Mesendoderm (in vitro differentiated cells): Measurements from ENCODE around the gene NYAP2.

Experiments used
- DNase-seq: peaks from one replicate; pipeline ENCODE4 v3.0.0; 2013
- H2AK5ac ChIP-seq: 2 replicates; pipeline ENCODE4 v1.6.1; 2013; ENCODE audit warnings: low read length, inconsistent platforms
- H2BK120ac ChIP-seq: 2 replicates; pipeline ENCODE4 v1.6.1; 2013; ENCODE audit warnings: low read depth, mild to moderate bottlenecking, low read length, moderate library complexity, mixed read lengths
- H2BK15ac ChIP-seq: replicated peaks from 2 replicates; pipeline ENCODE4 v1.6.1; 2013; ENCODE audit warnings: low read depth, mild to moderate bottlenecking, moderate library complexity
- H2BK5ac ChIP-seq: 2 replicates; pipeline ENCODE4 v1.6.1; 2013; ENCODE audit warnings: low read length, inconsistent platforms
- H3K18ac ChIP-seq: 2 replicates; pipeline ENCODE4 v1.6.1; 2013; ENCODE audit warnings: mild to moderate bottlenecking, low read length, mixed read lengths
- H3K23ac ChIP-seq: one replicate; pipeline ENCODE4 v1.6.1; 2013; ENCODE audit warnings: low read length
- H3K27ac ChIP-seq: 2 replicates; pipeline ENCODE4 v1.5.1; 2013; ENCODE audit warnings: low read depth, mild to moderate bottlenecking, inconsistent platforms, low read length, moderate library complexity
- H3K27me3 ChIP-seq: 2 replicates; pipeline ENCODE4 v1.6.1; 2013; ENCODE audit warnings: low read length, control low read depth, mild to moderate bottlenecking, inconsistent platforms; ENCODE audit not compliant: insufficient read depth, poor library complexity
- H3K36me3 ChIP-seq: 2 replicates; pipeline ENCODE4 v1.6.1; 2013; ENCODE audit warnings: low read length, inconsistent platforms; ENCODE audit not compliant: control insufficient read depth, insufficient read depth
- H3K4ac ChIP-seq: one replicate; pipeline ENCODE4 v1.6.1; 2013; ENCODE audit warnings: low read depth, mild to moderate bottlenecking, low read length, moderate library complexity
- H3K4me1 ChIP-seq: 2 replicates; pipeline ENCODE4 v1.6.1; 2013; ENCODE audit warnings: low read depth, low read length, inconsistent platforms; ENCODE audit not compliant: control insufficient read depth
- H3K4me2 ChIP-seq: 2 replicates; pipeline ENCODE4 v1.6.1; 2013; ENCODE audit warnings: low read length
- H3K4me3 ChIP-seq: 2 replicates; pipeline ENCODE4 v1.5.1; 2013; ENCODE audit warnings: mild to moderate bottlenecking, low read length
- H3K56ac ChIP-seq: one replicate; pipeline ENCODE4 v1.6.1; 2013; ENCODE audit warnings: low read length
- H3K79me1 ChIP-seq: 2 replicates; pipeline ENCODE4 v1.6.1; 2013; ENCODE audit warnings: low read length, inconsistent platforms
- H3K79me2 ChIP-seq: 2 replicates; pipeline ENCODE4 v1.6.1; 2013; ENCODE audit warnings: mild to moderate bottlenecking, low read length; ENCODE audit not compliant: control insufficient read depth, insufficient read depth
- H3K9ac ChIP-seq: 2 replicates; pipeline ENCODE4 v1.6.1; 2013; ENCODE audit warnings: low read length, inconsistent platforms
- H4K5ac ChIP-seq: one replicate; pipeline ENCODE4 v1.6.1; 2013; ENCODE audit warnings: low read length
- H4K8ac ChIP-seq: one replicate; pipeline ENCODE4 v1.6.1; 2013; ENCODE audit warnings: low read depth, mild to moderate bottlenecking, control low read depth, low read length, moderate library complexity
- WGBS: extraction: QIAGEN DNeasy Blood & Tissue Kit; methylation state at CpG from one replicate; pipeline ENCODE4 v1.1.7; 2013; ENCODE audit warnings: low lambda C conversion rate, missing lambda C conversion rate; ENCODE audit not compliant: insufficient coverage; ENCODE audit errors: extremely low coverage; 5-methylcytosine and 5-hydroxymethylcytosine counted together

Gene NYAP2

DNA sequence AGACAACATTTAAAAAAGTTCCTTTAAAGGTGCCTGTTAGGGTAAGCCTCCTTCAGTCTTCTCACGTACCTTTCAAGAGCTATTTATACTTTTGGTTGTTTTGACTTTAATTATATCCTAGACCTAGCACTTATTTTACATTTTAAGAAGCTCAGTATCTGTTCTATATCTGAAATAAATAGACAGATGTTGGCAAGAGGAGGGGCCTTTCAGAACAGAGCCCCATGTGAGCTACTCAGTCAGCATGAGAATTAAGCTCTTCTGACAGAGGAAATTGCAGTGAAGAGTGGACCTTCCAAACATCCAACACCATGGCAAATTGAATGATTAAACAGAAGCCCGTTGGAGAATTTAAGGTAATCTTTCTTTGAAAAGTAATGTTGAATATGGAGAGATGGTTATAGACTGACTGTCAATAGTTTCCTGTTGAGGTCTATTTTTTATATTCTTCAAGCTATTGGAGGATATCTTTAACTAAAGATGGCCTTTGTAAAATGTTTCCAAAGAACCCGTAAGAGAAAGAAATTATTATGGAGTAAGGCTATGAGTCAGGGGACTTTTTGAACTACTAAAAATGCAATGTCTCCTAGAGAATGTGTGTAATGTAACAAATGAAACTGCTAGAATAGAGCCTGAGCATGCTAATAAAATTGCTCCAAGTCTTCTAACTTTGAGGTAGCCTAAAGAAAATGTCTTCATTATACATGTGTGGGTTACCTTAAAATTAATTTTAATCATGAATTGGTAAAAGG, 17.3 kb downstream of the NYAP2 start:
- no peaks in the 10 kb centered on the region for H3K36me3 ChIP-seq
- H3K18ac ChIP-seq, result no peak overlapping the region
- H3K4ac ChIP-seq, result no peak overlapping the region
- no peak for DNase-seq
- H4K8ac ChIP-seq, result no peak overlapping the region
- H3K56ac ChIP-seq, result no peak overlapping the region
- no peak overlapping the region for H2BK15ac ChIP-seq
- no peak overlapping the region for H3K4me2 ChIP-seq
- no peaks in the 10 kb centered on the region for H3K4me1 ChIP-seq
- H3K79me1 ChIP-seq, result no peaks in the 10 kb centered on the region
- H3K27ac ChIP-seq, result no peak overlapping the region
- no peaks in the 10 kb centered on the region for H3K79me2 ChIP-seq
- H2AK5ac ChIP-seq, result no peak overlapping the region
- no peak overlapping the region for H3K4me3 ChIP-seq
- no peak overlapping the region for H4K5ac ChIP-seq
- no peak overlapping the region for H2BK5ac ChIP-seq
- no peak overlapping the region for H3K9ac ChIP-seq
- H2BK120ac ChIP-seq, result no peak overlapping the region
- WGBS, result no CpG with 5 or more reads among the region's 3 CpGs
- H3K27me3 ChIP-seq, result no peaks in the 10 kb centered on the region
- no peak overlapping the region for H3K23ac ChIP-seq

DNA sequence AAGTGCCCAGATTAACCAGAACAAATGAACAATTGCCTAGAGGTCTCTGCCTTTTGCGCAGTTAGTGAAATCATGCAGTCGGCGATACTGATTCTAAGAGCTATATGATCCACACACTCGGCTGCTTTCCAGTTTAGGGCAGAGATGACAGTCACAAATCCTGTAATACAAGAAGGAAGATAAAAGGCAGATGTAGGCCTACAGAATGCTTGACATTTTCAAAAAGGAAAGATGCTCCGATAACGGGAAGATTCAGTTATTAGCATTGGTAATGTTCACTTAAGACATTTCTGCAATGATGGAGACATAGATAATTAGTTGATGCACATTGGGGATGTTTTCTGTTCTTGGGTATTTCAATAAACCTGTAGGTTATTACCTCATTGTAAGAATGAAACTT, 19.5 kb downstream of the NYAP2 start:
- no peak overlapping the region for H3K4me2 ChIP-seq
- no peak overlapping the region for H4K5ac ChIP-seq
- H4K8ac ChIP-seq, result no peak overlapping the region
- H3K9ac ChIP-seq, result no peak overlapping the region
- no peaks in the 10 kb centered on the region for H3K36me3 ChIP-seq
- no peak overlapping the region for H3K23ac ChIP-seq
- H3K79me1 ChIP-seq, result no peaks in the 10 kb centered on the region
- no peaks in the 10 kb centered on the region for H3K79me2 ChIP-seq
- no peak overlapping the region for H3K4ac ChIP-seq
- no peak overlapping the region for H3K56ac ChIP-seq
- no peak overlapping the region for H3K27ac ChIP-seq
- no peak for DNase-seq
- no peak overlapping the region for H2BK120ac ChIP-seq
- no peak overlapping the region for H2BK5ac ChIP-seq
- H3K4me1 ChIP-seq, result no peaks in the 10 kb centered on the region
- H2BK15ac ChIP-seq, result no peak overlapping the region
- H3K4me3 ChIP-seq, result no peak overlapping the region
- no peaks in the 10 kb centered on the region for H3K27me3 ChIP-seq
- H3K18ac ChIP-seq, result no peak overlapping the region
- WGBS, result no CpG with 5 or more reads among the region's 6 CpGs
- H2AK5ac ChIP-seq, result no peak overlapping the region

DNA sequence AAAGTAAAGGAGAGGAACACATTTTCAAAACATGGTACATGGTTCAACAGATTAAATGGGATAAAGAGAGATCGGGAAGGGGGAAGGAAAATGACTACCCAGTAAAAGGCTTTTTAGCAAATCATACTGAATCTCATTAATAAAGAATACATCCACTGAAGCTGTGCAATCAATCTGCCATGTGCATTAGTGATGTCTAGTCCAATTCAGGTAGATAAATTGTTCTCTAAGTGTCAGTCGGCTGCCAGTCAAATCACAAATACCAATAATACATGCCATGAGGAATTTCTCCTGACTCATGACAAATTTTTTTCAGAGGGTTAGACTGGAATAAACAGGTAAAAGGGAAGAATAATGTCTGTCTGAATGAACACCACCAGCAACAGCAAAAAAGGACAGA, 22.6 kb downstream of the NYAP2 start:
- no peaks in the 10 kb centered on the region for H3K79me2 ChIP-seq
- H4K5ac ChIP-seq, result no peak overlapping the region
- no peak overlapping the region for H3K27ac ChIP-seq
- H3K36me3 ChIP-seq, result no peaks in the 10 kb centered on the region
- no peak overlapping the region for H3K23ac ChIP-seq
- WGBS, result no CpG with 5 or more reads among the region's 2 CpGs
- no peak overlapping the region for H2AK5ac ChIP-seq
- DNase-seq, result no peak
- no peak overlapping the region for H2BK5ac ChIP-seq
- no peaks in the 10 kb centered on the region for H3K27me3 ChIP-seq
- H3K79me1 ChIP-seq, result no peaks in the 10 kb centered on the region
- no peak overlapping the region for H3K56ac ChIP-seq
- no peak overlapping the region for H3K4me2 ChIP-seq
- H4K8ac ChIP-seq, result no peak overlapping the region
- no peak overlapping the region for H3K4me3 ChIP-seq
- no peaks in the 10 kb centered on the region for H3K4me1 ChIP-seq
- no peak overlapping the region for H3K4ac ChIP-seq
- no peak overlapping the region for H3K9ac ChIP-seq
- H3K18ac ChIP-seq, result no peak overlapping the region
- no peak overlapping the region for H2BK120ac ChIP-seq
- no peak overlapping the region for H2BK15ac ChIP-seq

DNA sequence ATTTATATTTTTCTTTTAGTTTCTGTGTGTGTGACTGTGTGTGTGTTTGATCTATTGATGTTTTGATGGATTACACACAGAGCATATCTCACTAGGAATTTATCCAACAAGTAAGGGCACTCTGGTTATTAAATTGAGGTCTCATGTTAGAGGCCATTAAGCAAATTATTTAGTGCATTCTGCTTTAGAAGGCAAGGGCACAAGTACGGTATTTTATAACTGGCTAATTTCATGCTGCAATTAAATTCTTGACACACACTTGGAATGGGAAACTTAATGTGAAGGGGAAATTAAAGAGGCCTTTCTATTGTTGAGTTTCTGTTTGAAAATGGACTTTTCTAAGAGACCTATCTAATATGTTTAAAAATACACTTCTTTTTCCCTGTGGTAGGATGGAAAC, 25.8 kb downstream of the NYAP2 start:
- DNase-seq, result no peak
- Histone ChIP-seq H2BK15ac (no peak overlapping the region), H3K18ac (no peak overlapping the region), H3K27me3 (no peaks in the 10 kb centered on the region), H3K23ac (no peak overlapping the region), H3K79me2 (no peaks in the 10 kb centered on the region), H4K8ac (no peak overlapping the region), H3K4me3 (no peak overlapping the region), H2BK120ac (no peak overlapping the region), H3K36me3 (no peaks in the 10 kb centered on the region), H3K9ac (no peak overlapping the region), H3K4me2 (no peak overlapping the region), H2AK5ac (no peak overlapping the region), H3K27ac (no peak overlapping the region), H3K4ac (no peak overlapping the region), H3K79me1 (no peaks in the 10 kb centered on the region), H4K5ac (no peak overlapping the region), H3K56ac (no peak overlapping the region), H2BK5ac (no peak overlapping the region), H3K4me1 (no peaks in the 10 kb centered on the region)
- WGBS, result no CpG with 5 or more reads among the region's 1 CpG

DNA sequence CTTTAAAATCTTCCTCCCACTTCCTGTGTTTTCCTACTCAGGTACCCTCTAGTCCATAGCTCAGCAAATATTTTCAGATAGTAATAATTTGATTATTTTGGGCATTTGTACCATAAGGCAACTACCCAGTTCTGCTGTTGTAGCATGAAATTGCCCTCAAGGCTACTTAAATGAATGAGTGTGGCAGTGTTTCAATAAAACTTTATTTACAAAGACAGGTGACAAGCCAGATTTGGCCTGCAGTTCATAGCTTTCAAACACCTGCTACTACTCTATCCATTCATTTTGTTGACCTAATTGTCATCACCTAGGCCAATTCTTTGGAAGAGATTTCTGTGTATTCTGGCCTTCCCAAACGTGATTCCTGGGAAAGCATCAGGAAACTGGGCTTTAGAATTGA, 28.9 kb downstream of the NYAP2 start:
- no peaks in the 10 kb centered on the region for H3K79me2 ChIP-seq
- H4K5ac ChIP-seq, result no peak overlapping the region
- no peak overlapping the region for H3K4me2 ChIP-seq
- DNase-seq, result no peak
- no peak overlapping the region for H2AK5ac ChIP-seq
- H3K4me1 ChIP-seq, result no peaks in the 10 kb centered on the region
- H4K8ac ChIP-seq, result no peak overlapping the region
- no peak overlapping the region for H2BK15ac ChIP-seq
- no peaks in the 10 kb centered on the region for H3K27me3 ChIP-seq
- H2BK5ac ChIP-seq, result no peak overlapping the region
- no CpG with 5 or more reads among the region's 1 CpG for WGBS
- no peak overlapping the region for H3K18ac ChIP-seq
- H3K36me3 ChIP-seq, result no peaks in the 10 kb centered on the region
- H3K9ac ChIP-seq, result no peak overlapping the region
- no peak overlapping the region for H2BK120ac ChIP-seq
- H3K4me3 ChIP-seq, result no peak overlapping the region
- no peak overlapping the region for H3K56ac ChIP-seq
- no peaks in the 10 kb centered on the region for H3K79me1 ChIP-seq
- no peak overlapping the region for H3K4ac ChIP-seq
- no peak overlapping the region for H3K23ac ChIP-seq
- no peak overlapping the region for H3K27ac ChIP-seq

DNA sequence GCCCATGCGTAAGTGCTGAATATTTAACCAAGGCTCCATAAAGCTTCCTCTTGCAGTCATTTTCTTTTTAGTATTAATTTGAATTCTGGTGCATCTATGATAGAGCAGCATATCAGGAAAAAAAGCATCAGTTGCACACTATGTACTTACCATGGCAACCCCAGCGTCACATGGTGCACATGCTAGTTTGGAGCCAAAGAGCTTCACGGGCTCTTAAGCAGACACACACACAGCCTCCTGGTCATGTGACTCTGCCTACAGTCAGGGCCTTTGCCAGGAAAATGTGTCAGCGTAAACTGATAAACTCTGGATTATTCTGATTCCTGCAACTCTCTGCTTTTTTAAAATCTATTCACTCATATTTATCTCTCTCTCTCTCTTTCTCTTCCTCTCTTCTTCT, 30.2 kb downstream of the NYAP2 start:
- no peak overlapping the region for H4K5ac ChIP-seq
- no peak overlapping the region for H3K23ac ChIP-seq
- H3K27me3 ChIP-seq, result no peaks in the 10 kb centered on the region
- no peaks in the 10 kb centered on the region for H3K4me1 ChIP-seq
- H2AK5ac ChIP-seq, result no peak overlapping the region
- no peak overlapping the region for H3K4me3 ChIP-seq
- H2BK5ac ChIP-seq, result no peak overlapping the region
- DNase-seq, result peak; percentile 20
- H3K36me3 ChIP-seq, result no peaks in the 10 kb centered on the region
- H3K56ac ChIP-seq, result no peak overlapping the region
- no peak overlapping the region for H3K18ac ChIP-seq
- H3K9ac ChIP-seq, result no peak overlapping the region
- H2BK120ac ChIP-seq, result no peak overlapping the region
- no peak overlapping the region for H4K8ac ChIP-seq
- H3K79me2 ChIP-seq, result no peaks in the 10 kb centered on the region
- H2BK15ac ChIP-seq, result no peak overlapping the region
- no peak overlapping the region for H3K4ac ChIP-seq
- no peak overlapping the region for H3K4me2 ChIP-seq
- whole genome bisulfite sequencing, result no CpG with 5 or more reads among the region's 4 CpGs
- no peak overlapping the region for H3K27ac ChIP-seq
- H3K79me1 ChIP-seq, result no peaks in the 10 kb centered on the region
